Retina (tissue), 1 donor: ENCODE data around the gene DNAI4.
"Not testable (repeated sequence)": the region's sequence is repeated elsewhere in the genome, so short reads cannot be mapped to it uniquely, and the experiment has no call there.

Source experiments
- DNase-seq: peaks from one replicate; pipeline ENCODE4 v3.0.0-alpha.2; 2016

The DNAI4 gene

DNA sequence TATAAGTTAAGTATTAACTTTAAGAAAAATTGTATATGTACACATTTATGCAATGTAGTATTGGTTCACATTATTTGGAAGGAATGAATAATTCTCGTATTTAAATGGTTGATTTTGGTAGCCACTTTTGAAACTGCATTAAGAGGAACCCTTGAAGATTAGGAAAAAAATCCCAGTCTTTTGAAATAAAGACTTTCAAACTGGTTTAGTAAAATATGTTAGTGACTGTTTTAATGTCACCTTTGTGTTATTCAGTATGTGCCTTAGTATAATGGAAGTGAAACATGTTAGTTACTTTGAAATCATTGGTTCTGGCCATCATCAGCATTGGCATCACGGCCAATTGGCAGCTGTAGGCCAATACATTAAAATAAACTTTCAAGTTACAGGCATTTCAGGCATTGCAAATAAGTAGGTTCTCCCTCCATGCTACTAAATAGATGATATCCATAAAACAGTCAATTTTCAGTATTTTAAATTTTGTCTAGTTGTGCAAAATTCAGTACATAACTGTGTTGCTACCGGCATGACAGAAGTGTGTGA lies 4.6 kb upstream of the DNAI4 start:
- DNase-seq = no peak

DNA sequence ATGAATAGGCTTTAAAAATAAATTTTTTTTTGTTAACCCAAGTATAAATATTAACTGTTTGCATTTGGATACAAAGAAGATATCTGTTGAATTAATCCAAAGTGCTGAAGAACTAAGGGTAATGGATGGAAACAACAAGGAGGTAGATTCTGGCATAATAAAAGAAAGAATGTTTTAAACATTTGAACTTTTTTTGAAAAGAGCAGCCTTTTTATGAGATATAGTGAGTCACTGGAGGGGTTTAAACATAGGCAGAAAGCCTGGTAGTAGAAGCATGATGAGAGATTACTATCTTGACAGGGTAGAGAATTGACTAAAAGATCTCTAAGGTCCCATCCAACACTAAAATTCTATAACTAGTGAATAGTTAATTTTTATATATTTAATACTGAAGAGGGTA lies 2.9 kb upstream of the DNAI4 start:
- no peak for DNase-seq

DNA sequence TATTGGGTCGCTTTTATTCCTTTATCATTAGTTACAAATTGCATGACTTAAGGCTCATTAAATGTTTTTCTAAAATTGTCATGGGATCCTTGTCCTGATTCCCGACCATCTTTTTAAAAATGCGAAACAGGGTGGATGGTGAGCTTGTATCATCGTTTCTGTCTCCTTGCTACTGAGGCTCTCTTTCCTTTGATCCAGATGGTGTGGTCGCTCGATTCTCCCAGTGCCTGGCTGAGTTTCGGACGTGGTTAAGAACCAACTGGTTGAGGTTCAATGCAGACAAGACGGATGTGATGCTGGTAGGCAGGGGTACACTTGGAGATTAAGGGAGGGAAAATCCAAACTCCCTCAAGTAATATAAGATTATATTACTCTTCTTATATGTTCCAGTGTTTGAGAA lies 1.3 kb upstream of the DNAI4 start:
- DNase-seq = no peak

DNA sequence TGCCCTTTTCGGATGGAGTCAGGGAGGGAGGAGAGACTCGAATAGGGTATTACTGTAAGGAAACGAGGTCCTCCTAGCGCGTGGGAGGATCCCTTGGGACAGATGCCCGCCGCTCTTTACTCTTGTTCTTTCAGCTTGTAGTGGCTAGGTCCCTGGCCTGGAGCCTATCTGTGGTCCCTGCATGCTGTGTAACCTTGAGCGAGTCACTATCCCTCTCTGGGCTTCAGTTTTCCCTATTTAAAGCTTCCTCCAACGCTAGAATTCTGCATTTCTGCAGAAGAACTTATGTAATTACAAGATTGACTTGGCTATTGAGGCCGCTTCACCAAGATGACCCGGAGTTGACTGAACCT lies 878 bp upstream of the DNAI4 start:
- no peak for DNase-seq

DNA sequence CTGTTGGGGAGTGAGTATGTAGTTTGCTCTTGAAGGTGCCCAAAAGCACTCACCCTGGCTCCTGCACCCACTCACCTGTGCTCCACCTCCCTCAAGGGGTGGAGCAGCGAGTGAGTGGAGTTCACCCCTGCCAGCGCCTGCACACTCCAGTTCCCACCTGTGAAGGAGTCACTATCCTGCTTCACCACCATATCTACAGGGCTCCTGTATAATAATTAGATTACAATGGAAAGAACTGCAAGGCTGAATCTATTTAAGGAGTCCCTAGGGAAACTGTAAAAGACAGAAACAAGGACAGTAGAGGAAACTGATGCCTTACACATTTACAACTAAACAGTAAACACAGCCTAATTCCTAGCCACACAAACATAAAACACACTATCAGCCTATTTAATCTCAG lies 4.1 kb downstream of the DNAI4 start:
- no peak for DNase-seq

DNA sequence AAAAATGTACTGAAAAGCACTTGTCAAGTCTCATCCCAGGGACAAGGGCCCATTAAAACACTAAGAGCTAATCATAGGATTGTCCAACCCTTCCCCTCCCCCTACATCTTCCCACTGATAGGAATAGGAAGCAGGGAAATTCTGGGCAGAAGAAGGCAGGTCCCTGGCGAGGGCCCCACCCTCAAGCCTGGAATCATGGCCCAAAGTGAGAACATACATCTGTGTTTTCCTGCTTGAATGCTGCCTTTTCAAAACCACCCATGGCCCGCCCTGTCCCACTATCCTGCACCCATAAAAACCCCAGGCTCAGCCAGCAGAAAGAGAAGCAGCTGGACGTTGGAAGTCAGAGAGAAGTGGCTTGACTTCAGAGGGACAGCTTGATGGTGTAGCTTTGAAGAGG lies 4.8 kb downstream of the DNAI4 start:
- DNase-seq = no peak

DNA sequence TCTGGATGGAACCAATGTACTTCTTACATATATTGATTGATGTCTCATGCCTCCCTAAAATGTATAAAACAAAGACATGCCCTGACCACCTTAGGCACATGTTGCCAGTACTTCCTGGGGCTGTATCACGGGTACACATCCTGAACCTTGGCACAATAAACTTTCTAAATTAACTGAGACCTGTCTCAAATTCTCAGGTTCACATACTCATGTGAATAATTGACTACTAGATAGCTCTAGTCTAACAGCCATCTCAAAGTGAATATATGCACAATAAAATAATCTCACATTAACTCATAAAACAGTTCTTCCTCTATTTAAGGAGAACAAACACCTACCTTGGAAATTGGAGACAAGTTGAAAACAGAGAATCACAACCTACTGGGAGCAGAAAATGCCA lies 5.6 kb downstream of the DNAI4 start:
- no peak for DNase-seq

DNA sequence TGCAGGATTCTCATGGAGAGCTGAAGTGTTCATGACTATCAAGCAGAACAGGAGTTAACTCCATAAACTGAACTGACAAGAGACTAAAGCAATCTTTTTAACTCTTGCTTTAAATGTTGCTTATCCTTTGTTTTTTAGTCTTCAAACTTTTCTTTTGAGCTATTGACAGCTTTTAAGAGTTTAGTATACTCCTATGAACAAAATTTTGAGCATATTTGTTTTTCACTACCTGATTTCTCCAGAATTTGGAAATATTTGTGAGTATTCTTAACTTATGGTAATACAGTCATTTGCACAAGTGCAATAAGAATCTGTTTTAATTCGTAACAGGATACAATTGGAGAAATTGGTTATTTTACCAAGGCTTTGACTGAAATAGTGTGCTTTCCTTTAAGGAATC lies 7.2 kb downstream of the DNAI4 start:
- no peak for DNase-seq

DNA sequence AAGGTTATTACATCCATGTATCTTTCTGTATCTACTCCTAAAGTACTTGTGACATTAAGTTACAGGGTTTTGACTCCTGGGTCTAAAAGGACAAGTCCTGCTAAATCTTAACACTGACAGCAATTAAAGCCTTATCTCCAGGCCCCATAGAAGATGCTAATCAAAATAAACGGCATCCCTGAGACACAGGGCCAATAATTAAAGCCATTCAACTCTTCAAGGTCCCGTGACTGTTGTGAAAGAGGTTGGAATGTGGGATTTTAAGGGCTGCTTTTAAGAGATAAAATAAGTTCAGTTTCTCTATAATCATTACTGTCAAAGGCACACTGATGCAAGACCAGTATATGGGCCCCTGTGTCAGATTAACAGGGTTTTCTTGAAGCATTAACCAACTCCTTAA lies 8.3 kb downstream of the DNAI4 start:
- DNase-seq = no peak

DNA sequence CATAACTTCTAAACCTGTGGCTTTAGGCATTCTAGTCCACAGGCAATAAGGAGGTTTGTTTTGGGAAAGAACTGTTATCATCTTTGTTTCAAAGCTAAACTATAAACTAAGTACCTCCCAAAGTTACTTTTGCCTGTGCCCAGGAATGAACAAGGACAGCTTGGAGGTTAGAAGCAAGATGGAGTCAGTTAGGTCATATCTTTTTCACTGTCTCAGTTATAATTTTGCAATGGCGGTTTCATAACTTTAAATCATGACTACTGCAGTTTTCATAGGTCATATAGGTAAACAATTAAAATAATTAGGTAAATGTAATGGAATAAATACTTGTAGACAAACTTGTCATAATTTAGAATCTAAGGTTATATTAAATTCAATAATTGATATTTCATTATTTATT lies 9.5 kb downstream of the DNAI4 start:
- DNase-seq = not testable (repeated sequence)

DNA sequence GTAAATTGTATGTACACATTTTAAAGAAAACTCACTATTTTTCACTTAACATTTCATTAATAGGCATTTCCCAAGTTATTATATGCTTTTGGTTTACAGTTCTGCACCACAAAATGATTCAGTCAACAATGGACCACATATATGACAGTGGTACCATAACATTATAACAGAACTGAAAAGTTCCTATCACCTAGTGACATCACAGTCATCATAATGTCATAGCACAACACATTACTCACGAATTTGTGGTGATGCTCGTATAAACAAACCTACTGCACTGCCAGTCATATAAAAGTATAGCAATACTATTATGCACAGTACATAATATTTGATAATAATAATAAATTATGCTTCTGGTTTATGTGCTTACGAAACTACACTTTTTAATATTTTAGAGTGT lies 30.9 kb downstream of the DNAI4 start:
- DNase-seq = no peak

DNA sequence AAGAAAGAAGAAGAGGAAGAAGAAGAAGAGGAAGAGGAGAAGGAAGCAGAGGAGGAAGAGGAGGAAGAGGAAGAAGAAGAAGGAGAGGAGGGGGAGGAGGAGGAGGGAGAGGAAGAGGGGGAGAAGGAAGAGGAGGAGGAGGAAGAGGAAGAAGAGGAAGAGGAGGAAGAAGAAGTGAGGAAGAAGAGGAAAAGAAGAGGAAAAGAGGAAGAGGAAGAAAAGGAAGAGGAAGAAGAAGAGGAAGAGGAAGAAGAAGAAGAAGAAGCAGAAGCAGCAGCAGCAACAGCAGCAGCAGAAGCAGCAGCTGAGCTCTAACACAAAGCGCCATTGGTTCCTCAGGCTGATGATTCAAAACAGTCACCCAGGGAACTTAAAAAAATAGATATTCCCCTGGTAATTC lies 34.0 kb downstream of the DNAI4 start:
- DNase-seq = no peak

DNA sequence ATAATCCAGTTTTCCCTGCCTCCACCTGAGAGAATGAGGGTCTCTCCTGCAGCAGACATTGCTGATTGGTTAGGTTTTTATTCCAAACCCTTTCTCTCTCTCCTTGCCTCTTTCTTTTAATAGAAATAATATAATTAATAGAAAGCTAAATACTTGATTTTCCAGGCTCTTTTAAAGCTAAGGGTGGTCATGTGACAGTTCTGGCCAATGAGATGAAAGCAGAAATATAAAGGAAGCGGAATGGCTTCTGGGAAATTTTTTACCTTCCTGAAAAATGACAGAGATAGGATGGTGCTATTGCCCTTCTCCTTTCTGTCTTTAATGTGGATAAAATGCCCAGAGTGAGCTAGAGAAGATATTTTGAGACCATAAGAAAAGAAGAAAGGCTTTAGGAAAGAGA lies 35.6 kb downstream of the DNAI4 start:
- no peak for DNase-seq

DNA sequence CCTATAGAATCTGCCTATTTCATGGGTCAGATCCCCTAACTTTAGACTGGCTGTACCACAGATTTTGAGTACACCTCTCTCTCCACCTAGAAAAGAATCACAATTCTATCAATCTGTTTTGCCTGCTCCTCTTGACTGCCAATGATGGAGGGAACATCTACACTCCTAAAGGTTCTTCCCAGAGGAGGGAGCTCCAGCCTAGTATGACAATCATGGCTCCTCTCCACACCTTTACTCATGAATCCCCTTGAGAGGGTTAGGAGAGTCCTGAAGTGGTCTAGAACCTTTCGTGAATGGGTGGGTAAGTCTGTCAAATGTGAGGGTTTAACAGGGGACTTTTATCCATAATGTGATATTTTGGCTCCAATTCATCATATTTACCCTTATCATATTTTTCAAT lies 48.0 kb downstream of the DNAI4 start:
- no peak for DNase-seq

DNA sequence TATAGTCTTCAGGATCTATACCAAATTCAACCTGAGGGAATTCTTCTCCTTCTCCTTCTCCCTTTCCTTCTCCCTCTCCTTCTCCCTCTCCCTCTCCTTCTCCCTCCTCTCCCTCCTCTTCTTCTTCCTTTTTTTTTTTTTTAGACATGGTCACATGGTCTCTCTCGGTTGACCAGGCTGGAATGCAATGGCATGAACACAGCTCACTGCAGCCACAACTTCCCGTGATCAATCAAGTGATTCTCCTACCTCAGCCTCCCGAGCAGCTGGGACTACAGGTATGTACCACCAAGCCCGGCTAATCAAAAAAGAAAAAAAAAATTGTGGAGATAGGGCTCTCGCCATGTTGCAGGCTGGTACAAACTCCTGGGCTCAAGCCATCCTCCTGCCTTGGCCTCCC lies 51.5 kb downstream of the DNAI4 start:
- no peak for DNase-seq

DNA sequence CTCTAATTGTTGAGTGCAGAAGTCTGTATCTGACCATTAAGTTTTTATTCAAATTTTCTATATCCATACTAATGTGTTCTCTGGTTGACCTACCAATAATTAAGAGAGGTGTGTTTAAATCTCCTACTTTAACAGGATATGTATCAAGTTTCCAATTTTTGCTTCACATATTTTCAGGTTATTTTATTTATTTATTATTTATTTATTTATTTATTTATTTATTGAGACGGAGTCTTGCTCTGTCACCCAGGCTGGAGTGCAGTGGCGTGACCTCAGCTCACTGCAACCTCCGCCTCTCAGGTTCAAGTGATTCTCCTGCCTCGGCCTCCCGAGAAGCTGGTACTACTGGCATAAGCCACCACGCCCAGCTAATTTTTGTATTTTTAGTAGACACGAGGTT lies 52.6 kb downstream of the DNAI4 start:
- DNase-seq = not testable (repeated sequence)

DNA sequence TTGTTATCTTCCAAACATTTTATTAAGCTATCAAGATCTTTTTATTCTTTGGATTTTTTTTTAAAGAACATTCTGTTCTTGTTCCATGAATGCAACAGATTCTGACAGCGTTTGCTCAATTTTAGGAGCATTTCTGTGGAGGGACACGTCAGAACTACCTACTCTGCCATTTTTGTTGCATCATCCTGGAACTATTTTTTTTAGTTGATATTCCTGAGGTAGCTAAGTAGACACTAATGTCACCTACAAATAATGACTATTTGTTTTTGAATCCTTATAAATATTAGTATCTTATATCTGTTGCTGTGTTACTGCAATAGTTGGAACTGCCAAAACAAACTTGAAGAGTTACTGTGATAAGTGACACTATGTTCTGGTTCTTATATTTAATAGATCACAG lies 57.2 kb downstream of the DNAI4 start:
- DNase-seq = no peak

DNA sequence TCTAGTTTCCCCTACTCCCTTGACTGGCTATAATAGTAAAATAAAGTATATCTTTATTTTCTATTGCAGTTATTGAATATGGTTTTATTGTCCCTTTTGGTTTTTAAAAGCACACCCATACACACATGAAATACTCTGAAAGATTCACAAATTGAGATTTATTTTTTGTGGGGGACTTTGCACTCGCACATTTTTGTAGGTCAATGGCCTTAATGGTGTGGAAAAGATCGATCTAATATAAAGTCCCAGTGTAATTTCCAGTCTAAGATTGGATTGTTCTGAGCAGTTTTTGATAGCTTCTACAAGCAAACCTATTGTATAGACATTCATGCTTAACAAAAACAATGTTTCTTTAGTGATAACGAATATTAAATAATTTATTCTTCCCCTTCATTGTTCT lies 64.1 kb downstream of the DNAI4 start:
- no peak for DNase-seq

DNA sequence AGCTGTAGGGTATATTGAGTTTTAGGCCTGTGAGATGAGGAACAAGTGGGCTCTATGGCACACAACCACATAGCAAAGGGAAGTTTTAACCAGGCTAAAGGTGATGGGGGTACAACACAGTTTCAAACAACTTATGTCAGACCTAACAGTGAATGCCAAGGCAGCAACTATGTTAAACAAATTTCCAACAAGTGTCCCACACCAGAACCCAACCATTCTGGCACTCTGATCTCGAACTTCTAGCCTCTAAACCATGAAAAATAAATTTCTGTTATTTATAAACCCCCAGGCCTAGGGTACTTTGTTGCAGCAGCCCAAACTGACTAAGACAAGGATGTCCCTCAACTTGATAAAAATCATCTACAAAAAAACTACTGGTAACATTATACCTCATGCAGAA lies 71.3 kb downstream of the DNAI4 start:
- no peak for DNase-seq

DNA sequence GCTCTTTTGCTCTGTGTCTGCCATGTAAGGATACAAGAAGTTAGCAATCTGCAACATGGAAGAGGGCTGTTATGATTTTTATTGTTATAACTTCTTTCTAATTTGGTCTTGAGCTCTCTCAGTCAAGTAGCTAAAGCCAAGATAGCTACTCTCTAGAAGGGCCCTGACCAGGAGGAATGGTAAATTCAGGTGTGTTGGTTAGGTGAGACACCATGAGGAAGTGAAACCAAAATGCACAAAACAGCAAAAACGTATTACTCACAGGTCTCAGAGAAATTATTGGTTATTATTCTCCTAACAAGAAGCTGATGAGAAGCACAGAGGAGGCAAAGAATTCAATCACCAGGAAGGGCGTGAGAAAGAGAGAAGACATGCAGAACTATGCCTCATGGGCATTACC lies 71.8 kb downstream of the DNAI4 start:
- DNase-seq = no peak

DNA sequence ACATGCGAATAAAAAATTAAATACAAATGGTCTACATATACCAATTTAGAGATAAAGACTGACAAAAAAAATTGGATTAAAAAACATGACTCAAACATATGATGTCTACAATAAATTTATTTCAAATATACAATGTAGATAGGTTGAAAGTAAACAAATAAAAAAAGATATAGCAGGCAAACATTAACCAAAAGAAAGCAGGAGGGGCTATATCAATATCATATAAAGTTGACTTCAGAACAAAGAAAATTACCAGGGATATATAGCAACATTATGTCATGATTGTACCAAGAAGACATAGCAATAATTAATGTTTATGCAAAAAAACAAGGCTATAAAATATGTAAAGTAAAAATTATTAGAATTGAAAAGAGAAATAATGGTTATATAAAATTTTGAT lies 73.7 kb downstream of the DNAI4 start:
- DNase-seq = no peak

DNA sequence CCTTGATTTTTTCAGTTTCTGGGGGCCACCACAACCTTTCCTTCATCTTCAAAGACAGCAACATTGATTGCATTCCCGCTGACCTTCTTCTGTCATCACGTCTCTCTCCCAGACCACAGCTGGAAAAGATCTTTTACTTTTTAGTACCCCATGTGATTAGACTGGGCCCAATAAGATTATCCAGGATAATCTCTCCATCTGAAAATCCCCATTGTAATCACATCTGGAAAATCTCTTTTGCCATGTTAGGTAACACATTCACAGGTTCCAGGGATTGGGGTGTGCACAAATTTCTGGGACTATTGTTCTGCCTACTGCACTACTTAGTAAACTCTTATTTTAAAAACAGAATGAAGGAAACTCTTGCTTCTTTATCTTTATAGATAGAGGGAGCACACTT lies 76.5 kb downstream of the DNAI4 start:
- no peak for DNase-seq

DNA sequence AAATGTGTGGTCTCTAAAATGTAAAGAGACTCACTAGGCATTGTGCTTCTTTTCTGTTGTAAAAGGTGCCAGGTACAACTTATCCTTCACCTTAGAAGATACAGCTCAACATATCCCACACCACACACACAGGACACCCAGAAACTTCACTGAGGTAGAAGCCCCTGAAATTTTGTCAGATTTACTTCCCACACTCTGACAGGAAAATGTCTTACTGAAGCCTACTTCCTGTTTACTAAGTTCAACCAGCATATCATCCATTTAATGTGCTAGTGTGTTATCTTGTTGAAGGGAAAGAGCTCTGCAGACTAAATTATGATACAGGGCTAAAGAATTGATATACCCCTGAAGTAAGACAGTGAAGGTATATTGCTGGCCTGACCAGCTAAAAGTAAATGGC lies 83.7 kb downstream of the DNAI4 start:
- DNase-seq = no peak

DNA sequence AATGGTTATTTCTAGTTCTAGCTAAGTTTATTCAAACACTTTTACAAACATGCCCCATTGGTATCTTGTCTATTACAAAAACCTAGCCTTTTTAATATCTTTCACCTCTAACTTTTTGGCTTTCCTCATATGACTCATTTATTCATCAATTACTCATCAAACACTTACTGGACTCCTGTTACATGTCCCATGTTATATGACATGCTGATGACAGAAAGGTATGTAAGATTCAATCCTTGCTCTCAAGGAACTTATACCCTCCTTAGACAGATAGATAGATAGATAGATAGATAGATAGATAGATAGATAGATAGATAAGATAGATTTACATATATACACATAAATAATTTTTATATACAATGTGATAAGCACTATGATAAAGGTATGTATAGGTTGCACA lies 89.7 kb downstream of the DNAI4 start:
- DNase-seq = no peak

DNA sequence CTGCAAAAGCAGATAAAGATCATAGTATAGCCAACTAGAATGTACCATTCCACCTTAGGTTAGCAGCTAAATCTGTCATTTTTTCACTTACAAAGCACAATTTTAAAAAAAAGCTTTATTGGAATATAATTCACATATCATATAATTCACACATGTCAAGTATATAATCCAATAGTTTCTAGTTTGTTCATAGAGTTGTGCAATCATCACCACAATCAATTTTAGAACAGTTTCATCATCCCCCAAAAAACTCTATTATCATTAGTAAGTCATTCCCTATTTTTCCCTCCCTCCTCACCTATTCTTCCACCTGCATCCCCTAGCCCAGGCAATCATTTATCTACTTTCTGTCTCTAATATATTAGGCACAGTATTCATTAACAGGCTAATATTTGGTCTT lies 91.5 kb downstream of the DNAI4 start:
- no peak for DNase-seq

DNA sequence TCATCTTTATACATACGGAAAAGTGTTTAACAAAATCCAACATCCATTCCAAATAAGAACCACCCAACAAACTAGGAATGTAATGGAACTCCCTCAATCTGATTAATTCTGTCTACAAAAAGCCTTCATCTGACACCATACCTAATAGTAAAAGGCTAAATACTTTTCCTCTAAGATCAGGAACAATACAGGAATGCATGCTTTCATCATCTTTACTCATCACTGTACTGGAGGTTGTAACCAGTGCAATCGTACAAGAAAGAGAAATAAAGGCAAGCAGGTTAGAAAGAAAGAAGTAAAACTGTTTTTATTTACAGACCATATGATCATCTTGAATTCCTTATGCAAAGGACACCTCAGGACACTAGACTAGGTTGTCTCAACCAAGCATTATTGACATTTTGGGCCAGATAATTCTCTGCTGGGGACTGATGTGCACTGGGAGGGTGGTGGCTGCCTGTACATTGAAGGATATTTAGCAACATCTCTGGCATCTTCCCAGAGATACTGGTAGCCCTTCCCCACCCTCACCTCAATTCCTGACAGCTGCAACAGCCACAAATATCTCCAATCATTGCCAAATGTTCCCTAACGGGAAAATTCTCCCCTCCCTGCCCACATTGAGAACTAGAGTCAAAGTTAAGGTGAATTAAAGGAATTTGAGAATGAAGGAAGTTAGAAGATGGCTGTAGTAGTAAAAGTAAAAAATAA lies 93.0 kb downstream of the DNAI4 start:
- no peak for DNase-seq
